Lung microvascular endothelial cell (primary cell): ENCODE results near the gene CYB5RL. TPM values are rescaled to one million over a fixed set of nuclear protein-coding genes. Genes with fewer than 3 reads are reported as not detected.
A peak's percentile ranks its signal among the peaks of the same experiment; 100 is the strongest.

Experiments
- DNase-seq, 2 donors: peaks; one replicate each; pipeline versions ENCODE4 v3.0.0 to v3.0.0-alpha.2; 2010; ENCODE audit warnings: low read depth in 2 of 2
- total RNA-seq: library from RNA; depleted of rRNA; stranded (reverse); fragments of >200 nt; gene quantifications from 2 replicates; pipeline ENCODE4 v1.2.1, GENCODE V29; 2014

The CYB5RL gene
- total RNA-seq, 1 donor from 2014 or later = 4.2 TPM

DNA sequence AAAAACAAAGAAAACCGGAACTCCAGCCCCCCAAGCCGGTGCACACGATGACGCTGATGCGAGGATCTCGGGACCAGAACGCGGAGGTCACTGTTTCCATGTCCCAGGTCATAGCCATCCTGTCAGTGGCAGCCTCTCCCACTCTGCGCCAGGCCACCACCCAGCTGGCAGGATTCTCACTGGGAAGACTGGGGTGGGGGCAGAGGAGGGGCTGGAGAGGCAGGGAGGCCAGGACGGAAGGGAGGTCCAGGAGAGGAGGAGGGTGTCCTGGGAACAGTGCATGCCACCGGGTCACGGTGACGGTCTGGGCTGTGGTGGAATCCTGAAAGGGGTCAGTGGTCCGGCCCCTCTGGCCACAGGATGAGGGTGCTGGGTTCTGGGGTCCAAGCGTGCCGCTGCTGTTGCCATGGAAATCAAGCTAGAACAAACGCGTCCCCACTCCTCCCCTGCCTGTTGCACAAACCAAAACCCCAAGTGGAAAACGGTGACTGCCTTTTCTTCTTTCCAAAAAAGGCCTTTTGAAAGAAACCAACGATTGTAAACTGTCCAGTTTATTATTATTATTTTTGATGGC, 26.2 kb upstream of the CYB5RL start:
- no peak for DNase-seq

DNA sequence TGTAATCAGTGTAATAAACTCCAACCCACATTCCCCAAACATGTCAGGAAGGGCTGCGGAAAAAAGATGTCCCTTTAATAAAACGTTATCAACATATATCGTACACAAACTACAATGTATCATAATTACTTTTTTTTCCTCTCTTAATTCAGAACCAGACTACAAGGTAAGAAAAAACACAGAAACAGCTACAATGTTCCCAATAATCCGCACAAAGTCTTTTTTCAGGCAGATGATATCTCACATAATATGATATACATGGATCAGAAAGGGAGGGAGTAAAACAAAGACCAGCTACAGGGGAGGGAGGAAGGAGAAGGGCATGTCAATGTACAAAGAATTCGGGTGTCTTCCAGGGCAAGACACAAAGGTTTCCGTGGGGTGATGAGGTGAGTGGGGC, 25.5 kb upstream of the CYB5RL start:
- DNase-seq = no peak

DNA sequence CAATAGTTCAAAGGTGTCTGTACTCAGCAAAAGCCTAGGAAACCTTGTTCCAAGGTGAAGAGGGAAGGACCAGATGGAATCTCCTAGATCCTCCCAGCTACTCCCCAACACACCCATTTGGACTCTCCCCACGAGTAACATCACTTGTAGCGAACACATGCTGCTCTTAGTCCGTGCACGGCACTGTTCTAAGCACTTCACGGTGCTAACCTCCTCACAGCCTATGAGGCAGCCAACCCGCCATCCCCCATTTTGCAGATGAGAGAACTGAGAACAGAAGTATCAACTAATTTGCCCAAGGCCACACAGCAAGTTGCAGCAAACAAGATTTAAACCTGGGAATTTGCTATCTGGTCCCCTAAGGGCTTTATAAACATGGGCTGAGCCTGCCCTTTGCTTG, 24.4 kb upstream of the CYB5RL start:
- no peak for DNase-seq

DNA sequence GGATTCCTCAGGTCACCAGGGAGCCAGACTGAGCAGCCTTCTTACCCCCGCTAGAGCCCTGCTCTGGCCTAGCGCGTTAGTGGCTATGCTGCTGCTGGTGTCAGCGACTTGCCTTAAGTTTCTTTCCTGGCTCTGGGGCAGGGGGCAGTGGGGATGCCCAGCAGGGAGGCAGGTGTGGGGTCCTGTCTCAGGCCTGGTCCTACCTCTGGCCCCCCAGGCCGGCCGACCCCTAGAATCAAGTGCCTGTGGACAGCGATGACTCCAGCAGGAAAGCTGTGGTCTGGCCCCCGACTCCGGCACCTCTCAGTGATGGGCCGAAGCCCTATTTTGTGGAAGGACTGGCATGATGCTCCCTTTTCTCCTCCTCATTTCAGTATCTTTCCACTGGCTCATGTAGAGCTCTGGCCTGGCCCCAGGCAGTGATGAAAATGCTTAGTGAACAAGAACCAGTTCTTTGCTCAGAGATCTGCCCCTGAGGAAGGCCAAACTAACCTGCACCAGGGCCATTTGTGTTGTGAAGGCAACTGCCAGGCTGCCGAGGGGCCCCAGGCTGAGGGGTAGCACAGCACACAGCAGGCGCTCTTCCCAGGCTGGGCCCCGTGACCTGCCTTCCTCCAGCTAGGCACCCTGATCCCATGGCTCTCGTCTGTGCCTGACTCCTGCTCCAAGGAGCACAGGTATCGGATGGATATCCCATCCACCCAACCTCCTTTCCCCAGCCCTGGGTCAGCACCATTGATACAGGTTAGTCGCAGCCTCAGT, 23.8 kb upstream of the CYB5RL start:
- no peak for DNase-seq

DNA sequence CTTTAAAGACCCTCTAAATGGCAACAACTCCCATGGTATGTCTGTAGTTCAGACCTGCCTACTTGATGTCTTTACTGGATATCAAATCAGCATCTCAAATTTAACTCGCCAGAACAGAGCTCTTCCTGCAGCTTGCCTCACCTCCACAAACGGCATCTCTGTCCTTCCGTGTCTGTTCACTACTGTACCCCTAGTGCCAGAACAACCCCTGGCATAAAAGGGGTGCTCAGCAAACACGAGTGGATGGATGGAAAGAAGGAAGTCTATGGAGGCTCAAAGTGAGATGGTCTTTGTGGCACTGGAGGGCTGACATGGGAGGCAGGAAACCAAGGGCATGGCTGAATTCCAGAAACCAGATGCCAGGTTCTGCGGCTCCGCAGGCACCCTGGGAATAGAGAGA, 22.9 kb upstream of the CYB5RL start:
- no peak for DNase-seq

DNA sequence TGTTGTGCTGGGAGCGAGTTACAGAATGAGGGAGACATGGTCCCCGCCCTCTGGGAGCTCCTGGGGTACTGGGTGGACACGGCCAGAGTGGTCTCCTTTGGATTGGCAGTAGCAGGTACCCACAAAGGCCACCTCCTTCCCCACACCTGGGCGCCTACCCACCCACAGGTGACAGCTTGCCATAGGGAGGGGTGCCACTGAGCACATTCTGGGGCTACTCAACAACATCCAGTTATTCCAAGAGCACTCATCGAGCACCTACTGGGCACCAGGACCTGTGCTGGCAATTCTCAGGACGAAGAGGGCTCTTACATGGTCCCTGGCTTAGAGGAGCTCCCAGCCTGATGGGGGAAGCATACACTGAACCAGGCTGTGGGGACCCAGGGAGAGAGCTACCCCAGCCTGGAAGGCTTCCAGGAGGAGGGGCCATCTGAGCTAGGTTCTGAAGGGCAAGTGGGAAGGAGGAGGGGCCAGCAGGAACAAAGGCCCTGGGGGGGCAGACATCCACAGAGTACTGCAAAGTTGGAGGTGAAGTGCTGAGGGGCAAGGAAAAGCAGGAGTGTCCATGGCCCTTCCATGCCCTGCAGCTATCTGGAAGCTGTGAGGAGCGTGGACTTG, 22.1 kb upstream of the CYB5RL start:
- no peak for DNase-seq

DNA sequence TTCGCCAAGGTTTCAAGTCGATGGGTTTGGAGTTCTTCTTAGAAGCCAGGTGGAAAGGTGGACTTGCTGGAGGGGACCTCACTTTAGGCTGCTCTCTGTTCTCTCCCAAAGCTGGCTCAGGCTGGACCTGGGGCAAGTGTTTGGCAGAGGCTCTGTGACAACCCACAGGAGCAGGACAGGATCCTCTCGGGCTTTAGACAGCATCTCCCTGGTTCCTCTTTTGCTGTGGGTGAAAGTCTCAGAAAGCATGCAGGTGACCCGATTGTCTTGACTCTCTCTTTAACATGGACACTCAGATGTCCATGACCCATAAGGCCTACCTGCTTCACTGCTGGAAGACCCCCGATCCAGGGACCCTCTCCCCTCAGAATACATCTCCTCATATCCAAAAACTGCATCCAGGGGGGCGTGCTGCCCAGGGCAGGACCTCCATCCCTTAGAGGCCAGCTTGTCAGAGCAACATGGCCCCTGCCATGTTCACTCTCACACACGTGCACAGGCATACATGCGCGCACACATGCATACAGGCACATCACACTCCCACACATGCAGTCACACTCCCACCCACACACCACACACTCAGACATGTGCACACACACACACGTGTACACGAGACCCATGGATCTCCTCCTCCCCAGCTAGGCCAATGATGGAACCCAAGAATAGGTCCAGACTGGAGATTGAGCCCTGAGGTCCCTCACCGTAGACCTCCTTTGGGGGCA, 21.4 kb upstream of the CYB5RL start:
- no peak for DNase-seq

DNA sequence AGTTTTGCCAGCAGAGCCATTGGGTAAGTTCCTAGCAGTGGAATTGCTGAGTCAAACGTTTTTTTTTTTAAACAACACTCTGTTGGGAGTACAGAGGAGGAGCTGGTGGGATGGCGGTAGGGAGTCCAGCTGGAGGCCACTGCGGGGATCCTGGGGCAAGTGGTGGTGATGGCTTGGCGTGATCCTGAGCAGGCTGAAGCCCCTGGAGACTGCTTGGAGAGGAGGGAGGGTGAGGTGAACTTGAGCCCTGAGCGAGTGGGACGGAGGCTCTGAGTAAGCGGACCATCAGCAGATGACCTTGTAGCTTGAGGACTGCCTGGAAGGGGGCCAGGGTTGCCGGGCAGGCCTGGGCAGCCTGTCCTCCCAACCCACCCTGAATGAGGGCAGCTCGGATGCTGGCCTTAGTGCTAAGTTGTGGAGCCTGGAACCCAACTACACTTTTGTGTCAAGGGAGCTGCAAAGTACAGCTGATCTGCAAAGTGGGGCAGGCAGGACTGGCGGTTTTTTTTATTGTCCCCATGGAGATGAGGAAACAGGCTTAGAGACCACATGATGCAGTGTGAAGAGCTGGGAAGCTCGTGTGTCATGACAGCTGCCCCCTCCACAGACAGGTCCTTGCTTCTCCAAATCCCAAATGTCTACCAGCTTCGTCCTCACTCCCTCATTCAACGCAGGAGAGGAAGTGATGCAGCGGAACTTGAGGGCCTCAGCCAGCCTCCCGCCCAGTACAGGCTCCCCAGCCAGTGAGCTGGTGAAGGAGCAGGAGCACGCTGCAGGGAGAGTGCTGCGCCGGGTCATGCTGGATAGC, 20.4 kb upstream of the CYB5RL start:
- DNase-seq = peak; percentile 21 to 54

DNA sequence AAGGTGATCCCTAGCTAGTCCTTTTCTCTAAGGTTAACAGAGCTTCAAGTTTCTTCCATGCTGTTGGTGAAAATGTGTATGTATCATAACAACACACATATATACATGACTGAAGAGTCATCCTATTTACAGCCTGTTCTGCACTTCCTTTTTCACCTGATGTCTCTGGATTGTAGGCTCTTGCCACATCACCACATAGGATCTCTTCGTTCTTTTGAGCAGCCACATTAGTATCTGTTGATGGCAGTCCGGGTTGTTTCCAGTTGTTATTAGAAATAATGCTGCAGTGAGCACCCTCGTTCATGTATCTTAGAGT, 19.8 kb upstream of the CYB5RL start:
- DNase-seq = no peak

DNA sequence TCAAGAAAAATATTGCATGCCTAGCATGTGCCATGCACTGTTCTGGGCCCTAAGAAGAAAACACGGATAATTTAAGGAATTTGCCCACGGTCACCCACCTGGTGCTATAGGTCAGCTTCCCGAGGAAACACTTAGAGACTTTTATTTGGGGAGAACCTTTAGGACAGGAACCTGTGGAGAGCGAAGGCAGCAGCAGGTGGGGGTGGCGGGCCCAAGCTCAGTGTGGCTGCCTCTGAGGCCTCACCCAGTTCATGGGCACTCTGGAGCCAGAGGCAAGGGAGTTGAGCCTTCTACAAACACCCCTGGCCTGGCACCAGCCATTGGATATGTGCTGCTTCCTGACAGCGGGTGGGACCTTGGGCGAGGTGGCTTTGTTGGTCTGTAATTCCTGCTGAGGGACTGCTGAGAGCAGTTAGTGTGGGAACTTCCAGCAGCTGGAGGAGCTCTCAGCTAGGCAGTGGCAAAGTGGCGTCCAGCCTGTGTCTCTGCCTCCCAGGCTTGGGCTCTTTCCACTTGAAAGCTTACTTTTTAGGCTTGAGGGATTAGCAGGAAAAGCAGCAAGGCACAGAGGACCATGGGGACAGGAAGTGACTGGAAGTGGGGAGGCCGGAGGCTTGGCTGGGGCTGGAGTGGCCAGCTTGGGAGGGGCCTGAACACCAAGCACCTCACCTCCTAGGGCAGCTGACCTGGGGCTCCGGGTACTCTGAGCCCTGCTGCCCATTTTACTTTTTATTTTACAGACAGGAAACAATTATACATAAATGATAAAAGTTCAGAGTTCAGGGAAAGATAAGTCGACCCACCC, 19.3 kb upstream of the CYB5RL start:
- peak; percentile 31 to 39 for DNase-seq

DNA sequence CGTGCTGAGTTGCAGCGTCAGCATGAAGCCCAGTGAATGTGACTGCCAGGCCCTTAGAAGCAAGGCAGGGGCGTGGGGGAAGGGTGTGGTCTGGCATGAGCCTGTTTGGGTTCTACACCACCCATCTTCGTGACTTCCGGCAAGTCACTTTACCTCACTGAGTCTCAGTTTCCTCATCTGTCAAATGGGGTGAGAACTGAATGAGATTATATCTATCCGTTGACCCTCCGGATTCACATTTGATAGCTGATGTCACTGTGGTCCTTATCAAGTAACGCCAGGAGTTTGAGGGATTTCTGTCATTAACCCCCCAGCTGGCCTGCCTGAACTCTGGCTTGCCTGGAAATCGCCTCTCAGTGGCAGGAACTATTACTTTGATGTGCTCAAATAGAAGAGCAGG, 15.7 kb upstream of the CYB5RL start:
- no peak for DNase-seq

DNA sequence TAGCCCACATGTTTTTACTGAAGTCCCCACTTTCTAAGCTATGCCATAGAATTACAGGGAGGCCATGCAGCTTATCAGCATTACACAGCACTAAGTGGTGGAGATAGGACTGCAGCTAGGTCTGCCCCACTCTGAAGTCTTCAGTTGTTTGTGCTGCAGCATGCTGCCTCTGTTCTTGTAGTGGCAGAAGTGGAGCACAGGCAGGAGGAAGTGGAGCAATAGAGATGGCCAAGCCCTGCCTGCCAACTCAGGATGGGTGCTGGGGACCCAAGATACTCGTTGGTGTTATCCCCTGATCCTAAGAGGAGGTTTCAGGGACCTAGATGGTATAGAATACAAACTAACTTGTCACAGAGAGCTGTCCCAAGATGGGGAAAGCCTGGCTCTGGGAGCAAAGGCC, 13.0 kb upstream of the CYB5RL start:
- no peak for DNase-seq

DNA sequence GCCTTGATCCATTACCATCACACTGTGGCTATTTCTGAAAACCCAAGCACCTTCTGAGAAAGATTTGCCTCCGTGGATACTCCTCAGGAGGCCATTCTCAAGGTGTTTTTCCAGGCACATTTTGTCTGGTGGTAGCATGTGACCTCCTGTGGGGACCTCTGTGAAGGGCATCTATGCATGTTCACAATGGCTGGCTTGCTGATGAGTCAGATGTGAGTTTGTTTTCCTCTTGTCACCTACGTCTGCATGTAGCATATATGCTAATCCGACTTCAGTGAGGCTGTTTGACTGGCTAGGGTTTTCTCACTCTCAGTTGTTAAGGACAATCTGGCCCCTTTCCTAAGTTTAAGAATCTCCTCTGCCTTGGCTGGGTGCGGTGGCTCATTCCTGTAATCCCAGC, 8.1 kb upstream of the CYB5RL start:
- peak; percentile 24 to 59 for DNase-seq

DNA sequence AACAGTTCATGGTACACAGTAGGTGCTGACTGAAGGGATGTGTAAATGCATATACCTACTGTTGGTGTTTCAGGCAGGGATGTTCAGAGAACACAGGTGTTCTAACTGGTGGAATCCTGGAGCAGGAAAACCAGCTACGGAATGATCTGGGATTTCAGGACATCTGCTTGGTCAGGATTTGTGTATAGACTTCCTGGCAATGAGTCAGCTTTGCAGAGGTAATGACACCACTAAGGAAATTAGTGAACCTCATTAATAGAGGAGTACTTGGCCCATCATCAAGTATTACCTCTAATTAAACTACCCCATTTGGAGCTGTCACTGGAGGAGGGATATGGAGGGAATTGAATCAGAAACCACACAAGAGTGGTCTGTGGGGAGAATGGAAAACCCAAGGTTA, 7.5 kb upstream of the CYB5RL start:
- peak; percentile 20 to 42 for DNase-seq

DNA sequence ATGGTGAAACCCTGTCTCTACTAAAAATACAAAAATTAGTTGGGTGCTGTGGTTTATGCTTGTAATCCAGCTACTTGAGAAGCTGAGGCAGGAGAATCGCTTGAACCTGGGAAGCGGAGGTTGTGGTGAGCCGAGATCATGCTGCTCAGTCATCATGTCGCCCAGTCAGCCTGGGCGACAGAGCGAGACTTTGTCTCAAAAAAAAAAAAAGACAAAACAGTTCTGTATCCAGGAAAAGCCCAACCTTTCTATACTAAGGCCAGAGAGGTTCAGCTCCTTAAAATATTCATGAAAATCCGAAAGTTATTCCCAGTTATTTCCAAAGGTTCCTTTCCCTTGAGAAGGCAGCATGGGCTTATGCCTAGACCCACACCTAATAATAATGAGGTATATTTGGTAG, 4.4 kb upstream of the CYB5RL start:
- DNase-seq = no peak

DNA sequence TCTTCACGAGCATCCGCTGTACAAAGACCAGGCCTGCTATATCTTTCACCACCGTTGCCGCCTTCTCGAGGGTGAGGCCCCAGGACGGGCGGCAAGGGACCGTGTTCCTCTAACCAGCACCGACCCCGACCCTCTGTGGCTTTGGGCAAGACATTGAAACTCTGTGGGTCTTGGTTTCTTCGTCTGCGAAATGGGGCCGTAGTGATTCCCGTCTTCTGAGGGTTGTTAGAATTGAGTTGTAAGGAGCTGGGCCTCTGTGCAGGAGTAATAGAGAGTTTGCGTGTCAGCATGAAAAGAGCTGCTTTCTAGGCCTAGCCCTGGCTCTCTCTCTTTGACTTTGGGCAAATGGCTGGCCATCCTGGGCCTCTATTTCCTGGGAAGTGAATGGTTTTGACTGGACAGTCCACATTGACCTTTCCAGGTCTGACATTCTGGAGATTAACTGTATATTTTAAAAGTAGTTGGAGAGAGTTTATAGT, 728 bp upstream of the CYB5RL start:
- DNase-seq = no peak

DNA sequence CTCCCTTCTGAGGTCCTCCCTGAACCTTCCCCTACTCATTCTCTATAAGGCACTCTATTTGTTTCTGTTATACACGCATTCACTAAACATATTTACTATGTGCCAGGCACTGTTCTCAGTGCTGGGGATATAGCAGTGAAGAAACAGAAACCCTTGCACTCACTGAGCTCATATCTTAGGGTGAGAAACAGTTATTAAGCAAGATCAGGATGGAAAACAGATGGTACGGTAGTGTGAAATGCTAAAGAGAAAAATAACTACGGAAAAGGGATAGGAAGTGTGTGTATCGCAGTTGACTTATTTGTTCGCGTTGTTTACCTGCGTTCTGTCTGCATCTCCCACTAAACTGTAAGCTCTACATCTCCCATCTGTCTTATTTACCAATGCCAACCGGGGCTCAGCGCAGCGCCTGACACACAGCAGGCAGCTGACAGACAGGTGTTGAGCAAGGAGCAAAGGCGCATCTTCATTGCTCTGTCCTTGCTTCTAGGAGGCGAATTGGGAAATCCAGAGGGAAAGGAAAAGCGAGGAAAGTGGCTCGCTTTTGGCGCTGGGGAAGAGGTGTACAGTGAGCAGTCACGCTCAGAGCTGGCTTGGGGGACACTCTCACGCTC, 572 bp downstream of the CYB5RL start:
- DNase-seq = no peak

DNA sequence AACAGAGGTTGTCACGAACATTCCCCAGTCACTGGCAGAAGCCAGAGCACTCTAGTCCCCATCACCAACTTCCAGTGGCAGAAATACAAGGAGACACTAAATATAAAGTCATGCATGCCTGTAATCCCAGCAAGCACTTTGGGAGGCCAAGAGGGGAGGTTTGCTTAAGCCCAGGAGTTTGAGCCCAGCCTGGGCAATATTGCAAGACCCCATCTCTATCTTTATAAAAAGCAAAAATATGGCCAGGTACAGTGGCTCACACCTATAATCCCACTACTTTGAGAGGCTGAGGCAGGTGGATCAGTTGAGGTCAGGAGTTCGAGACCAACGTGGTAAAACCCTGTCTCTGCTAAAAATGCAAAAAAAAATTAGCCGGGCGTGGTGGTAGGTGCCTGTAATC, 6.4 kb downstream of the CYB5RL start:
- no peak for DNase-seq

DNA sequence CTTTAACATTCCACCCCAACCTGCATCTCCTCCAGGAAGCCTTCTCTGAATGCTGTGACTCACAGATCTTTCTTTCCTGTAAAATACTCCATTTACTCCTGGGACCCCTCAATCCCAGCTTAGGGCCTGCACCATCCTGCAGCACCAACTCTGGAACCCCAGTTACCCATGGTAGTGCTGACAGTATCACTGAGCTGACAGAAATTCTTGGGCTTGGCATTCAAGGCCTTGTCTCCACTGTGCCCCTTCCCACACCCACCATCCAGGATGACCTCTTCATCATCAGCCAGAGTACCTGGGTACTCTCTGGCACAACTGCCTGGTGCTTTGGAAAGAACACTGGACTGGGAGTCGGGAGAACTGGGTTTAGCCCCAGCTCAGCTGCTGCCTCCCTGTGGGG, 8.3 kb downstream of the CYB5RL start:
- DNase-seq = no peak

DNA sequence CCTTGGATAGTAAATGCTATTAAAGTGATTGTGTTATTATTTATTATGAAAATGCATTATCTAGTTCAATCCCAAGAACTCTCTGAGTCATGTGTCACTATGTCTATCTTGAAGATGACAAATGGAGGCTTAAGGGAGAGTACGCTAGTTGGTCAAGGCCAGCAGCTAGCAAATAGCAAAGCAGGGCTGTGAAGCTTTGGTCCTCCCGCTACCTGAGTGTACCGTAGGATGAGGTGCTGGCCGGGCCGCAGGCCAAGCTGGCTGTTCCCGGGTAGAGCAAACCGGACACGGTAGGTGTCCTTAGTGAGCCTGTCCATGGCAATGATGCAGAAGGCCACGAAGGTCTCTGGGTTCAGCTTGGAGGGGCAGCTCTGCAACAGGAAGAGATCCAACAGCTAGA, 9.3 kb downstream of the CYB5RL start:
- no peak for DNase-seq
